OCI-LY1 (cell line): ENCODE measurements around the gene CHMP4B.

Experiments
- CTCF ChIP-seq: fragments of 200-600 bp; sonication (generic), shearing (Covaris generic); IDR thresholded peaks from 2 replicates; pipeline ENCODE4 v1.5.1; 2017; ENCODE audit warnings: mild to moderate bottlenecking, antibody characterized with exemption, low read length, moderate library complexity, mixed read lengths
- EZH2 ChIP-seq: fragments of 200-600 bp; sonication (generic), shearing (Covaris generic); IDR thresholded peaks from 2 replicates; pipeline ENCODE4 v1.8.0; 2017; ENCODE audit warnings: borderline replicate concordance, mixed run types, mild to moderate bottlenecking, antibody characterized with exemption, low read length, moderate library complexity, mixed read lengths

- no peak for TF ChIP-seq CTCF
- TF ChIP-seq EZH2: no peak
Observed at GRCh38 chr20:33894798-33895197, 83.7 kb downstream of the CHMP4B start.
